OCI-M1 (cell line): ENCODE data around the gene PGF.

Source experiments
- DNase-seq: peaks from one replicate; lab custom pipeline; 2025; lab: John Stamatoyannopoulos, UW

PGF gene

GRCh38 chr14:74898694-74899093 lies 56.7 kb downstream of the PGF start:
- DNase-seq: no peak

DNA sequence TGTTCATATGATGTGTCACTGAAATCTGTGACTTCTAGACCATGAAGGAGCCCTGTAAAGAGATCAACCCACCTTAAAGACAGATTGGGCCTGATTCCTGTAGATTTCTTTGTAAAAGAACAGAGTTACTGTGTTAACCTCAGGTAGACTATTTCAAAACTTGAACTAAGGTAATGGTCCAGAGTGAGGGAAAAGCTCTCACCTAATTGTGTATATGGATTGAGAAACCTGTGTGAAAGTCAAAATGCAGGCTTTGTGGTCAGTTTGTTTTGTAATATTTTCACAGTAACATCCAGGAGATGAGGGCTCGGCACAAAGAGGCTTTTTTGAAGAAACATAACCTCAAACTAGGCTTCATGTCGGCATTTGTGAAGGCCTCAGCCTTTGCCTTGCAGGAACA lies 57.3 kb downstream of the PGF start:
- DNase-seq: no peak

GRCh38 chr14:74897642-74898041 lies 57.8 kb downstream of the PGF start:
- no peak for DNase-seq

GRCh38 chr14:74896400-74896799 lies 59.0 kb downstream of the PGF start:
- DNase-seq: no peak

- no peak for DNase-seq
Measured at GRCh38 chr14:74893614-74894091, 61.7 kb downstream of the PGF start.

DNA sequence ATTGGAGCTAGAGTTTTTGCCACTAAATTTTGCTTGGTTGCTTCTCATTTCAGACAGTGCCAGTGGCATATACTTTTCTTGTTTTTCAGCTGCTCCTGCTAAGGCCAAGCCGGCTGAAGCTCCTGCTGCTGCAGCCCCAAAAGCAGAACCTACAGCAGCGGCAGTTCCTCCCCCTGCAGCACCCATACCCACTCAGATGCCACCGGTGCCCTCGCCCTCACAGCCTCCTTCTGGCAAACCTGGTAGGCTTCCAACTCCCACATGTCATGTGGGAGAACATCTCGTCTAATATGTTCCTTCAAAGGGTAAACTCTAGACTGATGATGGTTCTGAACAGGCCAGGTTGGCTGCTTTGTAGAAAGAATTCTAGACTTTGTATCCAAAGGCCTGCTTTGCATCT lies 62.7 kb downstream of the PGF start:
- no peak for DNase-seq

DNA sequence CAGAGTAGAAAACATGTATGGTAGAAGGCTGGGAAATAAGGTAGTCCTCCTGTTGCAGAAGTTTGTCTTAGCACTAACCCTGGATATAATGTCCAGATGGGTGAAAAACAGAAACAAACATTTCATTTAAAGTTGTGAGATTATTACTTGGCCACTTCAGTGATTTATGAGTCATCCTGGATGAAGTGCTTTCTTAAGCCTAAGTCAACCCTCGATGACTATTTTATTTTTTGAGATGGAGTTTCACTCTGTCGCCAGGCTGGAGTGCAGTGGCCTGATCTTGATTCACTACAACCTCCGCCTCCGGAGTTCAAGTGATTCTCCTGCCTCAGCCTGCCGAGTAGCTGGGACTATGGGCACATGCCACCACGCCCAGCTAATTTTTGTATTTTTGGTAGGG lies 63.5 kb downstream of the PGF start:
- no peak for DNase-seq
